OCI-LY1 (cell line): ENCODE data around the gene RAPGEF2.

Source experiments
- EZH2 ChIP-seq: fragments of 200-600 bp; sonication (generic), shearing (Covaris generic); IDR thresholded peaks from 2 replicates; pipeline ENCODE4 v1.8.0; 2017; ENCODE audit warnings: borderline replicate concordance, mixed run types, mild to moderate bottlenecking, antibody characterized with exemption, low read length, moderate library complexity, mixed read lengths
- TF ChIP-seq, protein P1 (sequence below): fragments of 200-600 bp; sonication (generic), shearing (Covaris generic); IDR thresholded peaks from 2 replicates; pipeline ENCODE4 v1.5.1; 2017; ENCODE audit warnings: mild to moderate bottlenecking, antibody characterized with exemption, low read length, moderate library complexity, mixed read lengths

DNA sequence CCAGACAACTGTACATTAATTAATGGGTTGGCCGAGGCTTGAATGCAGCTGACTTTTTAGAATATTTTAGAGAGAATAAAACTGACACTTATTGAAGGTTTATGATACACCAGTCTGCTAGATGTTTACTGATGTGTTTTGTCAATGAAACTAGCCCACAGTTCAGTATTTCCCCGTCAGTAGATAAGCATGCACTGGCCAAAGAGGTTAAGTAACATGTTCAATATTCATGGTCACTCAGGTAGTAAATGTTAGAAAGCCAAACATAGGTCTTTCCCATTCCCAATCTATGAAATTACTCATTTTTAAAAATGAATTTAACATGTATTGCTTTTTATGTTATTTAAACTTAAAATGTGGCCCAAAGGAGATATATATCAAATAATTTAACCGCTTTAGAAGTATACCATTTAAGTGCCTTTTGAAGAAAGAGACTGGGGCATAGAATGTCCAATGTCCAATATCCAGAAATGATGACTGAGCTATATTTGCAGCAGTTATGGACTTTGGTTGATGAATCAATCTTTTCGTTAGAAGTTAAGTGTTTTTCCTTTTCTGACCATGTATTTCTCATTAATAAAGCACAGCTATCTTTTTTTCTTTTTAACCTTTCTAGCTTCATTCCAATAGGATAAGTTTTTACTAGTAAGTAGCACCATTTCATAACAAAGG, 156.1 kb downstream of the RAPGEF2 start:
- TF ChIP-seq, protein P1, sequence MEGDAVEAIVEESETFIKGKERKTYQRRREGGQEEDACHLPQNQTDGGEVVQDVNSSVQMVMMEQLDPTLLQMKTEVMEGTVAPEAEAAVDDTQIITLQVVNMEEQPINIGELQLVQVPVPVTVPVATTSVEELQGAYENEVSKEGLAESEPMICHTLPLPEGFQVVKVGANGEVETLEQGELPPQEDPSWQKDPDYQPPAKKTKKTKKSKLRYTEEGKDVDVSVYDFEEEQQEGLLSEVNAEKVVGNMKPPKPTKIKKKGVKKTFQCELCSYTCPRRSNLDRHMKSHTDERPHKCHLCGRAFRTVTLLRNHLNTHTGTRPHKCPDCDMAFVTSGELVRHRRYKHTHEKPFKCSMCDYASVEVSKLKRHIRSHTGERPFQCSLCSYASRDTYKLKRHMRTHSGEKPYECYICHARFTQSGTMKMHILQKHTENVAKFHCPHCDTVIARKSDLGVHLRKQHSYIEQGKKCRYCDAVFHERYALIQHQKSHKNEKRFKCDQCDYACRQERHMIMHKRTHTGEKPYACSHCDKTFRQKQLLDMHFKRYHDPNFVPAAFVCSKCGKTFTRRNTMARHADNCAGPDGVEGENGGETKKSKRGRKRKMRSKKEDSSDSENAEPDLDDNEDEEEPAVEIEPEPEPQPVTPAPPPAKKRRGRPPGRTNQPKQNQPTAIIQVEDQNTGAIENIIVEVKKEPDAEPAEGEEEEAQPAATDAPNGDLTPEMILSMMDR, result no peak
- no peak for TF ChIP-seq EZH2
